ENCODE results near the gene UNC5A.

The UNC5A gene

DNA sequence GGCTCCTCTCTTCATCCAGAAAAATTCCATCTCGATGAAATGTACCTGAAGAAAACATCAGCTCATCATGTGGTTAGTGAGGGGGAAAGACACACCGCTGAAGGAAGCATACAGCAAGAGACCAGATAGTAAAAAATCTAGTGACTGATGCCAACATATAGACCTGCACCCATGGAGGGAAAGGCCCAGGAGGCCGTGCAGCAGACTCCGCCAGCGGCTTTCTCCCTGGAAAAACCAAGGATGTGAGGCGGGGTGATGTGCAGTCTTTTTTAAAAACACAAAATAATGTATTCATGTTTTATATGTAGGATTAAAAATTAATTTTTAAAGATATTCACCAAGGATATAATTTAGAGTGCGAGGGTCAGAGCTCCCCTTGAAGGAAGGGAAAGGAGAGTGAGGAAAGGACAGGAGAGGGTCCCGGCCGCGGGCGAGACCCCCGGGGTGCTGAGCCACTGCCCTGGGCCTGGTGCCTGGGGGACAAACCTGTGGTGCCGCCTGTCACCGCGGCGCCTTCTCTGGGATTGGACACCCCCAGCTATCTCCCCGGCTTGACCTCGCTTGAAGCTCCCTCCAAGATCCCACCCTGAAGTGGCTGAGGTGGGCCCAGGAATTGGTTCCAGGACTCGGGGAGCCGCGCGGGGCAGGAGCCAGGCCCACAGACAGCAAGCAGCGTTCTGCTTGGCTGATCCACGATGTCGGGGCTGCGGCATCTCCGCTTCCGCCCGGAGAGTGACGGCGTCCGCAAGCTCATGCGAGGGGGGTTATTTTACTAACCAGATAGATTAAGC is 12.1 kb upstream of the UNC5A start:
- ATAC-seq: no peak
- no peak for TF ChIP-seq TCF4 (CRISPR knock-in tag; IDR thresholded peaks at IDR 0.05; ENCODE audit: borderline replicate concordance)
- no peak for TF ChIP-seq ESRRG (CRISPR knock-in tag; IDR thresholded peaks at IDR 0.05)
- no peak for TF ChIP-seq TOX (CRISPR knock-in tag; IDR thresholded peaks at IDR 0.05; ENCODE audit: borderline replicate concordance)
- TF ChIP-seq SNAI2 (CRISPR knock-in tag; IDR thresholded peaks at IDR 0.05): no peak
- TF ChIP-seq BACH2 (CRISPR knock-in tag; IDR thresholded peaks at IDR 0.05; ENCODE audit: borderline replicate concordance): no peak
- no peak for TF ChIP-seq ISL1 (CRISPR knock-in tag; IDR thresholded peaks at IDR 0.05)
- no peak for TF ChIP-seq GLIS3 (CRISPR knock-in tag; IDR thresholded peaks at IDR 0.05)
- no peak for TF ChIP-seq ZNF565 (CRISPR knock-in tag; conservative IDR thresholded peaks at IDR 0.05; ENCODE audit: low read depth)
- no peak for TF ChIP-seq ZFP3 (CRISPR knock-in tag; IDR thresholded peaks at IDR 0.05)
- TF ChIP-seq, protein P1, sequence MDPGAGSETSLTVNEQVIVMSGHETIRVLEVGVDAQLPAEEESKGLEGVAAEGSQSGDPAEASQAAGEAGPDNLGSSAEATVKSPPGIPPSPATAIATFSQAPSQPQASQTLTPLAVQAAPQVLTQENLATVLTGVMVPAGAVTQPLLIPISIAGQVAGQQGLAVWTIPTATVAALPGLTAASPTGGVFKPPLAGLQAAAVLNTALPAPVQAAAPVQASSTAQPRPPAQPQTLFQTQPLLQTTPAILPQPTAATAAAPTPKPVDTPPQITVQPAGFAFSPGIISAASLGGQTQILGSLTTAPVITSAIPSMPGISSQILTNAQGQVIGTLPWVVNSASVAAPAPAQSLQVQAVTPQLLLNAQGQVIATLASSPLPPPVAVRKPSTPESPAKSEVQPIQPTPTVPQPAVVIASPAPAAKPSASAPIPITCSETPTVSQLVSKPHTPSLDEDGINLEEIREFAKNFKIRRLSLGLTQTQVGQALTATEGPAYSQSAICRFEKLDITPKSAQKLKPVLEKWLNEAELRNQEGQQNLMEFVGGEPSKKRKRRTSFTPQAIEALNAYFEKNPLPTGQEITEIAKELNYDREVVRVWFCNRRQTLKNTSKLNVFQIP (CRISPR knock-in tag; IDR thresholded peaks at IDR 0.05; ENCODE audit: borderline replicate concordance, low read depth): no peak
- TF ChIP-seq, protein P2, sequence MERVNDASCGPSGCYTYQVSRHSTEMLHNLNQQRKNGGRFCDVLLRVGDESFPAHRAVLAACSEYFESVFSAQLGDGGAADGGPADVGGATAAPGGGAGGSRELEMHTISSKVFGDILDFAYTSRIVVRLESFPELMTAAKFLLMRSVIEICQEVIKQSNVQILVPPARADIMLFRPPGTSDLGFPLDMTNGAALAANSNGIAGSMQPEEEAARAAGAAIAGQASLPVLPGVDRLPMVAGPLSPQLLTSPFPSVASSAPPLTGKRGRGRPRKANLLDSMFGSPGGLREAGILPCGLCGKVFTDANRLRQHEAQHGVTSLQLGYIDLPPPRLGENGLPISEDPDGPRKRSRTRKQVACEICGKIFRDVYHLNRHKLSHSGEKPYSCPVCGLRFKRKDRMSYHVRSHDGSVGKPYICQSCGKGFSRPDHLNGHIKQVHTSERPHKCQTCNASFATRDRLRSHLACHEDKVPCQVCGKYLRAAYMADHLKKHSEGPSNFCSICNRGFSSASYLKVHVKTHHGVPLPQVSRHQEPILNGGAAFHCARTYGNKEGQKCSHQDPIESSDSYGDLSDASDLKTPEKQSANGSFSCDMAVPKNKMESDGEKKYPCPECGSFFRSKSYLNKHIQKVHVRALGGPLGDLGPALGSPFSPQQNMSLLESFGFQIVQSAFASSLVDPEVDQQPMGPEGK (CRISPR knock-in tag; IDR thresholded peaks at IDR 0.05; ENCODE audit: borderline replicate concordance): no peak
- TF ChIP-seq RARB (CRISPR knock-in tag; IDR thresholded peaks at IDR 0.05): no peak
- no peak for TF ChIP-seq ARNTL (CRISPR knock-in tag; IDR thresholded peaks at IDR 0.05; ENCODE audit: borderline replicate concordance, low read depth)

DNA sequence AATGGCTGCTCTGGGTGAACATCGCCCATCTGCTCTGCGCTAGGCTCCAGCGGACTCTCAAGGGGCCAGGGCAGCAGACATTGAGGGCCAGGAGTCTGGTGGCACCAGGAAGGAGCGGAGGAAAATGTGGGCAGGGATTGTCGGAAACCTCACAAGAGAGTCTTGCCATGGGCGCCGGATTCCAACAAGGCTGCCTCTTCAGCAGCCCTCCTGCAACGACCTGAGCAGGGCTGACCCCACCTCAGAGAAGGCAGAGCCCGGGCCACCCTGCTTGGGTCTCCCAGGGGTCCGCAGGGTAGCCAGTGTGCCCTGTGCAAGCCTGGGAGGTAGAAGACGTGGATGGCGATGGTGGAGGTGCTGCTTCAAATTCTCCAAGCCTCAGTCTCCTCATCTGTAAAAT is 11.4 kb upstream of the UNC5A start:
- no peak for ATAC-seq
- TF ChIP-seq ISL1 (CRISPR knock-in tag; IDR thresholded peaks at IDR 0.05) (no peak), ZNF565 (CRISPR knock-in tag; conservative IDR thresholded peaks at IDR 0.05; ENCODE audit: low read depth) (no peak), BACH2 (CRISPR knock-in tag; IDR thresholded peaks at IDR 0.05; ENCODE audit: borderline replicate concordance) (no peak), ZFP3 (CRISPR knock-in tag; IDR thresholded peaks at IDR 0.05) (no peak), TOX (CRISPR knock-in tag; IDR thresholded peaks at IDR 0.05; ENCODE audit: borderline replicate concordance) (no peak), ZNF70 (CRISPR knock-in tag; IDR thresholded peaks at IDR 0.05) (no peak), CSDC2 (CRISPR knock-in tag; IDR thresholded peaks at IDR 0.05) (no peak), ARNTL (CRISPR knock-in tag; IDR thresholded peaks at IDR 0.05; ENCODE audit: borderline replicate concordance, low read depth) (no peak), OSR1 (CRISPR knock-in tag; IDR thresholded peaks at IDR 0.05) (no peak), RARB (CRISPR knock-in tag; IDR thresholded peaks at IDR 0.05) (no peak), TCF4 (CRISPR knock-in tag; IDR thresholded peaks at IDR 0.05; ENCODE audit: borderline replicate concordance) (no peak), GLIS3 (CRISPR knock-in tag; IDR thresholded peaks at IDR 0.05) (no peak), ESRRG (CRISPR knock-in tag; IDR thresholded peaks at IDR 0.05) (no peak), SNAI2 (CRISPR knock-in tag; IDR thresholded peaks at IDR 0.05) (no peak), ZNF8 (CRISPR knock-in tag; IDR thresholded peaks at IDR 0.05) (no peak), PPARA (CRISPR knock-in tag; IDR thresholded peaks at IDR 0.05; ENCODE audit: borderline replicate concordance) (no peak)
- TF ChIP-seq, protein P3, sequence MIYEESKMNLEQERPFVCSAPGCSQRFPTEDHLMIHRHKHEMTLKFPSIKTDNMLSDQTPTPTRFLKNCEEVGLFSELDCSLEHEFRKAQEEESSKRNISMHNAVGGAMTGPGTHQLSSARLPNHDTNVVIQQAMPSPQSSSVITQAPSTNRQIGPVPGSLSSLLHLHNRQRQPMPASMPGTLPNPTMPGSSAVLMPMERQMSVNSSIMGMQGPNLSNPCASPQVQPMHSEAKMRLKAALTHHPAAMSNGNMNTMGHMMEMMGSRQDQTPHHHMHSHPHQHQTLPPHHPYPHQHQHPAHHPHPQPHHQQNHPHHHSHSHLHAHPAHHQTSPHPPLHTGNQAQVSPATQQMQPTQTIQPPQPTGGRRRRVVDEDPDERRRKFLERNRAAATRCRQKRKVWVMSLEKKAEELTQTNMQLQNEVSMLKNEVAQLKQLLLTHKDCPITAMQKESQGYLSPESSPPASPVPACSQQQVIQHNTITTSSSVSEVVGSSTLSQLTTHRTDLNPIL (CRISPR knock-in tag; IDR thresholded peaks at IDR 0.05; ENCODE audit: low read depth): no peak

DNA sequence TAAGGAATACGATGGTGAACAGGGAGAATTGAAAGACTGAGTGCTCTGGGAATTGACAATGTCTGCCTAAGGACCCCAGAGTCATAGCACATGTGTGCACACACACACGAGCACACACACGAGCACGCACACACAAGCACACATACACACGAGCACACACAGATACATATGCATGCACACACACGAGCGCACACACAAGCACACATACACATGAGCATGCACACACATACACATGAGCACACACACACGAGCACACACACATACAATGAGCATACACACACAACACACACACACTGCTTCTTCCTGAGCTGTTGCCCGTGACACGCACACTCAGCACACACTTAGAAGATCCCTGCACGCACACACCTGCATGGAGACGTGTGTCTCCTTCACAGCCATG is 10.9 kb upstream of the UNC5A start:
- no peak for TF ChIP-seq GLIS3 (CRISPR knock-in tag; IDR thresholded peaks at IDR 0.05)
- no peak for TF ChIP-seq BACH2 (CRISPR knock-in tag; IDR thresholded peaks at IDR 0.05; ENCODE audit: borderline replicate concordance)
- no peak for TF ChIP-seq SNAI2 (CRISPR knock-in tag; IDR thresholded peaks at IDR 0.05)
- TF ChIP-seq ZNF70 (CRISPR knock-in tag; IDR thresholded peaks at IDR 0.05): no peak
- TF ChIP-seq, protein P2 (CRISPR knock-in tag; IDR thresholded peaks at IDR 0.05; ENCODE audit: borderline replicate concordance): no peak
- TF ChIP-seq, protein P3 (CRISPR knock-in tag; IDR thresholded peaks at IDR 0.05; ENCODE audit: low read depth): no peak
- no peak for TF ChIP-seq ZFP30 (CRISPR knock-in tag; IDR thresholded peaks at IDR 0.05)
- no peak for TF ChIP-seq RARB (CRISPR knock-in tag; IDR thresholded peaks at IDR 0.05)
- no peak for TF ChIP-seq PPARA (CRISPR knock-in tag; IDR thresholded peaks at IDR 0.05; ENCODE audit: borderline replicate concordance)
- no peak for TF ChIP-seq TOX (CRISPR knock-in tag; IDR thresholded peaks at IDR 0.05; ENCODE audit: borderline replicate concordance)
- TF ChIP-seq TCF4 (CRISPR knock-in tag; IDR thresholded peaks at IDR 0.05; ENCODE audit: borderline replicate concordance): no peak
- no peak for TF ChIP-seq ZNF565 (CRISPR knock-in tag; conservative IDR thresholded peaks at IDR 0.05; ENCODE audit: low read depth)
- TF ChIP-seq, protein P4, sequence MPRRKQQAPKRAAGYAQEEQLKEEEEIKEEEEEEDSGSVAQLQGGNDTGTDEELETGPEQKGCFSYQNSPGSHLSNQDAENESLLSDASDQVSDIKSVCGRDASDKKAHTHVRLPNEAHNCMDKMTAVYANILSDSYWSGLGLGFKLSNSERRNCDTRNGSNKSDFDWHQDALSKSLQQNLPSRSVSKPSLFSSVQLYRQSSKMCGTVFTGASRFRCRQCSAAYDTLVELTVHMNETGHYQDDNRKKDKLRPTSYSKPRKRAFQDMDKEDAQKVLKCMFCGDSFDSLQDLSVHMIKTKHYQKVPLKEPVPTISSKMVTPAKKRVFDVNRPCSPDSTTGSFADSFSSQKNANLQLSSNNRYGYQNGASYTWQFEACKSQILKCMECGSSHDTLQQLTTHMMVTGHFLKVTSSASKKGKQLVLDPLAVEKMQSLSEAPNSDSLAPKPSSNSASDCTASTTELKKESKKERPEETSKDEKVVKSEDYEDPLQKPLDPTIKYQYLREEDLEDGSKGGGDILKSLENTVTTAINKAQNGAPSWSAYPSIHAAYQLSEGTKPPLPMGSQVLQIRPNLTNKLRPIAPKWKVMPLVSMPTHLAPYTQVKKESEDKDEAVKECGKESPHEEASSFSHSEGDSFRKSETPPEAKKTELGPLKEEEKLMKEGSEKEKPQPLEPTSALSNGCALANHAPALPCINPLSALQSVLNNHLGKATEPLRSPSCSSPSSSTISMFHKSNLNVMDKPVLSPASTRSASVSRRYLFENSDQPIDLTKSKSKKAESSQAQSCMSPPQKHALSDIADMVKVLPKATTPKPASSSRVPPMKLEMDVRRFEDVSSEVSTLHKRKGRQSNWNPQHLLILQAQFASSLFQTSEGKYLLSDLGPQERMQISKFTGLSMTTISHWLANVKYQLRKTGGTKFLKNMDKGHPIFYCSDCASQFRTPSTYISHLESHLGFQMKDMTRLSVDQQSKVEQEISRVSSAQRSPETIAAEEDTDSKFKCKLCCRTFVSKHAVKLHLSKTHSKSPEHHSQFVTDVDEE (CRISPR knock-in tag; IDR thresholded peaks at IDR 0.05): no peak
- TF ChIP-seq ESRRG (CRISPR knock-in tag; IDR thresholded peaks at IDR 0.05): no peak
- TF ChIP-seq ARNTL (CRISPR knock-in tag; IDR thresholded peaks at IDR 0.05; ENCODE audit: borderline replicate concordance, low read depth): no peak
- TF ChIP-seq ZFP3 (CRISPR knock-in tag; IDR thresholded peaks at IDR 0.05): no peak
- ATAC-seq: no peak

All from SK-N-SH treated with all-trans-retinoic acid at 6 μM for 48 hours (cell line).